ENCODE measurements around the gene ARHGAP33.

DNA sequence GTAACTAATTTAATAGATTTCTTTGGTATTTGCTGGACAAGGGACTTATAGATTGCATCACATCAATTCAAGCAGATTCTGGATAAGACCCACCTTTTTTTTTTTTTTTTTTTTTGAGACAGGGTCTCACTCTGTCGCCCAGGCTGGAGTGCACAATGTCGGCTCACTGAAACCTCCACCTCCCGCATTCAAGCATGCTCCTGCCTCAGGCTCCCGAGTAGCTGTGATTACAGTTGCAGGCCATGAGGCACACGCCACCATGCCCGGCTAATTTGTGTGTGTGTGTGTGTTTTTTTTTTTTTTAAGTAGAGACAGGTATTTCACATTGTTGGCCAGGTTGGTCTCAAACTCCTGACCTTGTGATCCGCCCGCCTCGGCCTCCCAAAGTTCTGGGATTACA lies 41.5 kb downstream of the ARHGAP33 start:
- TF ChIP-seq, protein P1, sequence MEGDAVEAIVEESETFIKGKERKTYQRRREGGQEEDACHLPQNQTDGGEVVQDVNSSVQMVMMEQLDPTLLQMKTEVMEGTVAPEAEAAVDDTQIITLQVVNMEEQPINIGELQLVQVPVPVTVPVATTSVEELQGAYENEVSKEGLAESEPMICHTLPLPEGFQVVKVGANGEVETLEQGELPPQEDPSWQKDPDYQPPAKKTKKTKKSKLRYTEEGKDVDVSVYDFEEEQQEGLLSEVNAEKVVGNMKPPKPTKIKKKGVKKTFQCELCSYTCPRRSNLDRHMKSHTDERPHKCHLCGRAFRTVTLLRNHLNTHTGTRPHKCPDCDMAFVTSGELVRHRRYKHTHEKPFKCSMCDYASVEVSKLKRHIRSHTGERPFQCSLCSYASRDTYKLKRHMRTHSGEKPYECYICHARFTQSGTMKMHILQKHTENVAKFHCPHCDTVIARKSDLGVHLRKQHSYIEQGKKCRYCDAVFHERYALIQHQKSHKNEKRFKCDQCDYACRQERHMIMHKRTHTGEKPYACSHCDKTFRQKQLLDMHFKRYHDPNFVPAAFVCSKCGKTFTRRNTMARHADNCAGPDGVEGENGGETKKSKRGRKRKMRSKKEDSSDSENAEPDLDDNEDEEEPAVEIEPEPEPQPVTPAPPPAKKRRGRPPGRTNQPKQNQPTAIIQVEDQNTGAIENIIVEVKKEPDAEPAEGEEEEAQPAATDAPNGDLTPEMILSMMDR (IDR thresholded peaks at IDR 0.05; ENCODE audit: low read depth, low read length): no peak
- TF ChIP-seq EZH2phosphoT487 (IDR thresholded peaks at IDR 0.05; ENCODE audit: low read depth): no peak

Measured in OCI-LY3 (cell line).